CD4-positive, alpha-beta T cell treated with Interleukin-6 for 4 hours (primary cell): ENCODE results near the gene EIF2S2.
A peak's percentile ranks its signal among the peaks of the same experiment; 100 is the strongest.
"Not testable (repeated sequence)": the region's sequence is repeated elsewhere in the genome, so short reads cannot be mapped to it uniquely, and the experiment has no call there.

Source experiments
- DNase-seq: peaks from one replicate; pipeline ENCODE4 v3.0.0-alpha.2; 2020; ENCODE audit warnings: mixed read lengths

EIF2S2 gene, protein sequence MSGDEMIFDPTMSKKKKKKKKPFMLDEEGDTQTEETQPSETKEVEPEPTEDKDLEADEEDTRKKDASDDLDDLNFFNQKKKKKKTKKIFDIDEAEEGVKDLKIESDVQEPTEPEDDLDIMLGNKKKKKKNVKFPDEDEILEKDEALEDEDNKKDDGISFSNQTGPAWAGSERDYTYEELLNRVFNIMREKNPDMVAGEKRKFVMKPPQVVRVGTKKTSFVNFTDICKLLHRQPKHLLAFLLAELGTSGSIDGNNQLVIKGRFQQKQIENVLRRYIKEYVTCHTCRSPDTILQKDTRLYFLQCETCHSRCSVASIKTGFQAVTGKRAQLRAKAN

DNA sequence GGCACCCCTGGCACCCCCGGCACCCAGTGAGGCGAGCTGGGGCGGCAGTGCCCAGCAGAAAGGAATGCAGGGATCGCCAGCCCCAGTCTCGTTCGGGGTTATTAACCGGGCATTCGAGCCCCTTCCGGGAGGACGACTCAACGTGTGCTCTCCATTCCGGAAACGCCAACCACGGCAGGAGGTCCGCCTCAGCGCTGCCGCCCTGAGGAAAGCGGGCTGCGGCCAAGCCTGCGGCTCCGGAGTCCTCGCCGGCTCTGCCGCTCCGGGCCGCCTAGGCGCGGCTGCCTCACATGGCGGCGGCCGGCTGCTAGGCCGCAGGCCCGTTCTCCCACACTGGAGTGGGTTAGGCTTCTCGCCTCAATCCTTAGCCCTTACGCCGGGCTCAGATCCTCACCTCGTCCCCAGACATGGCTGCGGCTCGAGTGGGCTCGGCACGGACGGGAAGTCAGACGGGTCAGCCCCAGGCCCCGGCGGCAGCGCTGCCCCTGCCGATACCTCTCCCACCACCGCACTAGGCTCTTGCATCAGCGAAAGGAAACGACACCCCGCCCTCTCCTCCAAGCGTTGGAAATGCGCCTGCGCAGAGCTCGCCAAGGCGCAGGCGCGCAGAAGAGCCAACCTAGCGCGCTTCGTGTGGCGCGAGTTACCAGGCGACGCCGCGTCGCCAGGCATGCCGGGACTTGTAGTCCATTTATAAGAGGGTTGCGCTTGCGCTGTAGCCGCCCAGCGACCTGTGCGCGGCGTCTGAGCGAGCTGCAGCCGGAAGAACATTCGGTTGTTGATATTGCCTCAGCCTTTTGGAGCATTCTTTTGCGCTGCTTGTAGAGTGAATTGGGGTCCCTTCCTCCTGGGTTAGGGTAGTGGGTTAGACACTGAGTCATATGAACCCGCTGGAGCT is at the start of gene EIF2S2:
Gene EIF2S2, minus strand, starts transcription at position 542 of the 898 bp plus-strand sequence. Its CDS starts 133 bp downstream, at position 409.
- peak; percentile 97 for DNase-seq

DNA sequence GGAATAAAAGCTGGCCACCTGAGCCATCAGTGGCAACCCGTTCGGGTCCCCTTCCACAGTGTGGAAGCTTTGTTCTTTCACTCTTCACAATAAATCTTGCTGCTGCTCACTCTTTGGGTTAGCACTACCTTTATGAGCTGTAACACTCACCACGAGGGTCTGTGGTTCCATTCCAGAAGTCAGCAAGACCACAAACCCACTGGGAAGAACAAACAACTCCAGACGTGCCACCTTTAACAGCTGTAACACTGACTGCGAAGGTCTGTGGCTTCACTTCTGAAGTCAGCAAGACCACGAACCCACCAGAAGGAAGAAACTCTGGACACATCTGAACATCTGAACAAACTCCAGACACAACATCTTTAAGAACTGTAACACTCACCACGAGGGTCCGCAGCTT is 45.7 kb upstream of the EIF2S2 start:
- not testable (repeated sequence) for DNase-seq

DNA sequence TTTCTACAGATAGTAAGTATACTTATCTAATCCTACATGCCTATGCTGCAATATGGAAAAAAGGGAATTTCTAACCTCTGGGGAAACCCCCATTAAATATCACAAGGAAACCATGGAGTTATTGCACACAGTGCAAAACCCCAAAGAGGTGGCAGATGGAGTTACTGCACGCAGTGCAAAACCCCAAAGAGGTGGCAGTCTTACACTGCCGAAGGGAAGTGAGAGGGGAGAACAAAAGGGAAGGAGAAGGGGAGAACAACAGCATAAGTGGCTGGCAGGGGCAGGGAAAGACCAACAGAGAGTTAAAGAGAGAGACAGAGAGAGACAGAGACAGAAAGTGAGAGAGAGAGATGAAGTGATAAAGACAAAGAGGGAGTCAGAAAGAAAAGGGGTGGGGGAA is 43.8 kb upstream of the EIF2S2 start:
- no peak for DNase-seq

DNA sequence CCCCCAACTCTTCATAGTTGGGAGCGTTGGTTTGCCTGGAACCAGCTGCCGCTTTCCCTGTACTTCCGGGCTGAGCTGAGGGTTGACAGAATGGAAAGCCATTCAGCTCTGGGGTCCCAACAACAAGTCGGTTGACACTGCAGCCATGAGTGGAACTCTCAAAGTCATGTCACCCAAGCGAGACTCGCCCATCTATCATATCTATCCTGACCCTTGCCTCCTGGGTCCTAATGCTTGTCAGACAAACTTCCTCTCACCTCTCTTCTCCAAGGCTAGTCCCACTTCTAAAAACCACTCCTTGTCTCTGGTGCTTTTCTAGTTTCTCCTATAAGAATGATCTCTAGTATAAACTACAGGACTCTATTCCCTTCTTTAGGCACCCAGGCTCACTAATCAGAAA is 41.1 kb upstream of the EIF2S2 start:
- DNase-seq = not testable (repeated sequence)

DNA sequence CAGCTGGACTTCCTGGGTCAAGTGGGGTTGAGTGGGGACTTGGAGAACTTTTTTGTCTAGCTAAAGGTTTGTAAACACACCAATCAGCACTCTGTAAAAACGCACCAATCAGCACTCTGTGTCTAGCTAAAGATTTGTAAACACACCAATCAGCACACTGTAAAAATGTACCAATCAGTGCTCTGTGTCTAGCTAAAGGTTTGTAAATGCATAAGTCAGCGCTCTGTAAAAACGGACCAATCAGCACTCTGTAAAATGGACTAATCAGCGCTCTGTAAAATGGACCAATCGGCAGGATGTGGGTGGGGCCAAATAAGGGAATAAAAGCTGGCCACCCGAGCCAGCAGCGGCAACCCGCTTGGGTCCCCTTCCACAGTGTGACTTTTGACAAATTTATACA is 40.0 kb upstream of the EIF2S2 start:
- DNase-seq = not testable (repeated sequence)

DNA sequence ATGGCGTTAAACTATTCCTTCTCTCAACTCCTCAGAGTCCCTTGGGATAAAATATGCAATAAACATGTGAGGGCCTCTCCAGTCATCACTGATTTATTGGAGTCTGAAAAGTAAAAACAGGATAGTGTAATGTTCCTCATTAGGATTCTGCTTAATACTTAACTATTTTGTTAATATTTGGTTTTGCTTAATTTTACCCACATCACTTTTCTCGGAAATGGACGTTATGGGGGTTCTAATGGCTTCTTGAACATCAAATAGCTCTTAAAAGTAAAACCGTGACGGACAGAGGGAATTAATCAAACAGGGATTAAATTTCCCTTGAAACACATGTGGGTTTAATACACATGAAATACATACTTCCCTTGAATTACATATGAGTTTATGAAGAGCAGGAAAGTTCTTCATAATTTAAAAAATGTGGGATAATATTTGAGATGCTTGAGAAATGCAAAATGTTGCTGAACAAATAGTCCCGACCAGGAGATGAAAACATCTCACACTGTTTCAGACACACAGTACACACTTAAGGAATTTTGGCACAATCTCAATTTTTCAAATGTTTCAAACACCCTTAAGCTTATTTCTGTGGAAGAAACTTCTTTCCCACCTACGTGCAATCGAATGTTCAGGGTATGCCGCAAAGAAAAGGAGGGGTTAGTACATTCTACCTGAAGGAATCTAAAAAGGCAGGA is 38.4 kb upstream of the EIF2S2 start:
- no peak for DNase-seq

DNA sequence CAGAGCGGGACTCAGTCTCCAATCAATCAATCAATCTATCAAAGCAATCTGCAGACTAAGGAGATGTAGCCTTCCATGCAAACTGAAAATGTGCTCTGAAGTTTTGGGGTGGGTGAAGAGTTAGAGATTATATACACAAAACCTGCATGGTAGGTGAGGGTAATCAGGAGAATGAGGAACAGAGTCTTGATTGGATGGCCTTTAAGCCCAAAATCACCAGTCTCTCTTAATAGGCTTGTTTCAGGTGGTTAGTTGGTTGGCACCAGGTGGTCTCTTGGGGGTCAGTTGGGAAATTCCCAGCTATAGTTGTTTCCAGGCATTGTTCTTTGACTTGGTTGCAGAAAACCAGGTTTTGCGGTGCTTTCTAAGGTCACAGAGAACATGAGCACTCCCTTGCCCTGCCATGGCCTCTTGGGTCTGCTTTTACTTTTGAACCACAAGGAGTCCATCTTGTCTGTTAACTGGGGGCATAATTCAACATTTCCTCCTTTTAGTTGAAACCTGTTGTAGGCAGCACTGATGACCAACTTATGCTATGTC is 33.3 kb upstream of the EIF2S2 start:
- no peak for DNase-seq

DNA sequence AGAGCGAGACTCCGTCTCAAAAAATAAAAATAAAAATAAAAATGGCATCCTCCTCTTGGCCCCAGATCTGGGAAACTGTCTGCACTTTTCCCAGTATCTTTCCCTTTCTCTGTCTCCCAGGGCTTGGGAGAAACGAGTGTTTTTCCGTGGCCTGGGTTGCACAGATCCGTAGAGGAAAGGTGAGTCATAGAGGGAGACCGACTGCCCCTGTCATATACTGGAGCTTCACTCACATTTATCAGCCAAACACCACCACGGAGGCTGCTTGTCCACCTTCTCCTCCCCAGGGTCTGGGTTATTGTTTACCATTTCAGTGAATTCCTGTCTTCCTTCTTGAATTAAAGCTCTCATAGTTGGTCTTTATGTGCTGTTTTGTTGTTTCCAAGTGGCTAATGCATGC is 31.9 kb upstream of the EIF2S2 start:
- DNase-seq = no peak

DNA sequence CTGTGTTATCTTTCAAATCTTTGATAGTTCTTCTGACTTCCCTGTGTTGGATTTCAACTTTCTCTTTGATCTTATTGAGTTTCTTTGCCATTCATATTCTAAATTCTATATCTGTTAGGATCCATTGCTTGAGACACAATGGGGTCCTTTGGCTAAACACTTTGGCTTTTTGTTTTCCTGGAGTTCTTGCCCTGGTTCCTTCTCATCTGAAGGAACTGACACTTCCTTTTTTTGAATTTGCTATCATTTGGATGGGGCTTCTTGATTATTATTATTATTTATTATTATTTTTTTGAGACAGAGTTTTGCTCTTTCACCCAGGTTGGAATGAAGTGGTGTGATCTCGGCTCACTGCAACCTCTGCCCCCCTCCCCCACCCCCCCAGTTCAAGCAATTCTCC is 30.1 kb upstream of the EIF2S2 start:
- DNase-seq = no peak

DNA sequence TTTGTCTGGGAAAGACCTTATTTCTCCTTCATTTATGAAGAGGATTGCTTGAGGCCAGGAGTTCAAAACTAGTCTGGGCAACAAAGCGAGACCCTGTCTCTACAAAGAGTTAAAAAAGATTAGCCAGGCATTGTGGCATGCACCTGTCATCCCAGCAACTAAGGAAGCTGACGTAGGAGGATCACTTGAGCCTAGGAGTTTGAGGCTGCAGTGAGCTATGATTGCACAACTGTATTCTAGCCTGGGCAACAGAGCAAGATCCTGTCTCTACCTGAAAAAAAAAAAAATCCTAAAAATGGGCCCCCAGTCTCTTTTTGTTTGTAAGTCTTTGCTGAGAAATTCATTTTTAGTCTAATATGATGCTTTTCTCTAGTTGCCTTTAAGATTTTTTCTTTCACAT is 29.2 kb upstream of the EIF2S2 start:
- DNase-seq = no peak

DNA sequence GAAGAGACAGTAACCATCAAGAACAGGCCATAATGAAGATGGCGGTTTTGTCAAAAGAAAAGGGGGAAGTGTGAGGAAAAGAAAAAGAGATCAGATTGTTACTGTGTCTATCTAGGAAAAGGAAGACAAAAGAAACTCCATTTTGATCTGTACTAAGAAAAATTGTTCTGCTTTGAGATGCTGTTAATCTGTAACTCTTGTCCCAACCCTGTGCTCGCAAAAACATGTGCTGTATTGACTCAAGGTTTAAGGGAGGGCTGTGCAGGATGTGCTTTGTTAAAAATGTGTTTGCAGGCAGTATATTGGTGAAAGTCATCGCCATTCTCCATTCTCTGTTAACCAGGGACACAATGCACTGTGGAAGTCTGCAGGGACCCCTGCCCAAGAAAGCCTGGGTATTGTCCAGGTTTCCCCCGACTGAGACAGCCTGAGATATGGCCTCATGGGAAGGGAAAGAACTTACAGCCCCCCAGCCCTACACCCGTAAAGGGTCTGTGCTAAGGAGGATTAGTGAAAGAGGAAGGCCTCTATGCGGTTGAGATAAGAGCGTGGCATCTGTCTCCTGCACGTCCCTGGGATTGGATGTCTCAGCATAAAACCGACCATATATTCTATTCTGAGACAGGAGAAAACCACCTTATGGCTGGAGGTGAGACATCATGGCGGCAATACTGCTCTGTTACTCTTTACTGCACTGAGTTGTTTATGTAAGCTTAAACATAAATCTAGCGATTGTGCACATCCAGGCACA is 23.7 kb upstream of the EIF2S2 start:
- not testable (repeated sequence) for DNase-seq

DNA sequence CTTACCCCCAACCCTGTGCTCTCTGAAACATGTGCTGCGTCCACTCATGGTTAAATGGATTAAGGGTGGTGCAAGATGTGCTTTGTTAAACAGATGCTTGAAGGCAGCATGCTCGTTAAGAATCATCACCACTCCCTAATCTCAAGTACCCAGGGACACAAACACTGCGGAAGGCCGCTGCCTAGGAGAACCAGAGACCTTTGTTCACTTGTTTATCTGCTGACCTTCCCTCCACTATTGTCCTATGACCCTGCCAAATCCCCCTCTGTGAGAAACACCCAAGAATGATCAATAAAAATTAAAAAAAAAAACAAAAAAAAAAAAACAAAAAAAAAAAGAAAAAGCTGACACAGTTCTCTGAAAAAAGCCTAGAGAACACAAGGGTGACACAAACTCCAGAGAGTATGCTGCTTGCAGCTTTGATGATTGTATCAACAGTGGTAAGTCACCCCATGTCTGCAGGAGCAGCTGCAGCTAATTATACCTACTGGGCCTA is 21.4 kb upstream of the EIF2S2 start:
- DNase-seq = not testable (repeated sequence)

DNA sequence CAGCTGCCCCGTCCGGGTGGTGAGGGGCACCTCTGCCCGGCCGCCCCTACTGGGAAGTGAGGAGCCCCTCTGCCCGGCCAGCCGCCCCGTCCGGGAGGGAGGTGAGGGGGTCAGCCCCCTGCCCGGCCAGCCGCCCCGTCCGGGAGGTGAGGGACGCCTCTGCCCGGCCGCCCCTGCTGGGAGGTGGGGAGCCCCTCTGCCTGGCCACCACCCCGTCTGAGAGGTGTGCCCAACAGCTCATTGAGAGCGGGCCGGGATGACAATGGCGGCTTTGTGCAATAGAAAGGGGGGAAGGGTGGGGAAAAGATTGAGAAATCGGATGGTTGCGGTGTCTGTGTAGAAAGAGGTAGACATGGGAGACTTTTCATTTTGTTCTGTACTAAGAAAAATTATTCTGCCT is 20.9 kb upstream of the EIF2S2 start:
- DNase-seq = not testable (repeated sequence)

DNA sequence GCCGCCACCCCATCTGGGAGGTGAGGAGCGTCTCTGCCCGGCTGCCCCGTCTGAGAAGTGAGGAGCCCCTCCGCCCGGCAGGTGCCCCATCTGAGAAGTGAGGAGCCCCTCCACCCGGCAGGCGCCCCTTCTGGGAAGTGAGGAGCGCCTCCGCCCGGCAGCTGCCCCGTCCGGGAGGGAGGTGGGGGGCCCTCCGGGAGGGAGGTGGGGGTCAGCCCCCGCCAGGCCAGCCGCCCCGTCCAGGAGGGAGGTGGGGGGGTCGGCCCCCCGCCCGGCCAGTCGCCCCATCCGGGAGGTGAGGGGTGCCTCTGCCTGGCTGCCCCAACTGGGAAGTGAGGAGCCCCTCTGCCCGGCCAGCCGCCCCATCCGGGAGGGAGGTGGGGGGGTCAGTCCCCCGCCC is 20.4 kb upstream of the EIF2S2 start:
- DNase-seq = not testable (repeated sequence)

DNA sequence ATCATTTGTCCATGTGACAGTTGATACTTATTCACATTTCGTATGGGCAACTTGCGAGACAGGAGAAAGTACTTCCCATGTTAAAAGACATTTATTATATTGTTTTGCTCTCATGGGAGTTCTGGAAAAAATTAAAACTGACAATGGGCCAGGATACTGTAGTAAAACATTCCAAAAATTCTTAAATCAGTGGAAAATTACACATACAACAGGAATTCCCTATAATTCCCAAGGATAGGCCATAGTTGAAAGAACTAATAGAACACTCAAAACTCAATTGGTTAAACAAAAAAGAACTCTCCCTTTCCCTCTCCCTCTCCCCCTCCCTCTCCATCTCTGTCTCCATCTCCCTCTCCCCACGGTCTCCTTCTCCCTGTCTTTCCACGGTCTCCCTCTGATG is 19.4 kb upstream of the EIF2S2 start:
- no peak for DNase-seq

DNA sequence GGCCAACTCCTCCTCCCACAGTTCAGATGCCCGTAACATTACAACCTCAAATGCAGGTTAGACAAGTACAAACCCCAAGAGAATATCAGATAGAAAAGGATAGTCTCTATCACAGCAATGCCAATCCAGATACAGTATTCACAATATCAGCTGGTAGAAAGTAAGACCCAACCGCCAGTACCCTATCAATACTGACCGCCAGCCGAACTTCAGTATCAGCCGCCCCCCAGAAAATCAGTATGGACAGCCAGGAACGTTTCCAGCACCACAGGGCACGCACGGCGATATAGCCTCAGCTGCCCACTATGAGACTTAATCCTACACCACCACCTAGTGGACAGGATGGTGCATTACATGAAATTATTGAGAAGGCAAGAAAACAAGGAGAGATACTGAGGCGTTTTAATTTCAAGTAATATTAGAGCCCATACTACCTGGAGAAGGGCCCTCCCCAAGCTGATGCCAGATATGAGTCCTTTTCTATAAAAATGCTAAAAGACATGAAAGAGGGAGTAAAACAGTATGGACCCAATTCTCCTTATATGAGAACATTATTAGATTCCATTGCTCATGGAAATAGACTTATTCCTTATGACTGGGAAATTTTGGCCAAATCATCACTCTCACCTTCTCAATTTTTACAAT is 17.6 kb upstream of the EIF2S2 start:
- peak; percentile 64 for DNase-seq

DNA sequence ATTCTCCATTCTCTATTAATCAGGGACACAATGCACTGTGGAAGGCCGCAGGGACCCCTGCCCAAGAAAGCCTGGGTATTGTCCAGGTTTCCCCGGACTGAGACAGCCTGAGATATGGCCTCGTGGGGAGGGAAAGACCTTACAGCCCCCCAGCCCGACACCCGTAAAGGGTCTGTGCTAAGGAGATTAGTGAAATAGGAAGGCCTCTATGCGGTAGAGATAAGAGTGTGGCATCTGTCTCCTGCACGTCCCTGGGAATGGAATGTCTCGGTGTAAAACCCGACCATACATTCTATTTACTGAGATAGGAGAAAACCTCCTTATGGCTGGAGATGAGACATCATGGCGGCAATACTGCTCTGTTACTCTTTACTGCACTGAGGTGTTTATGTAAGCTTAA is 15.7 kb upstream of the EIF2S2 start:
- no peak for DNase-seq

DNA sequence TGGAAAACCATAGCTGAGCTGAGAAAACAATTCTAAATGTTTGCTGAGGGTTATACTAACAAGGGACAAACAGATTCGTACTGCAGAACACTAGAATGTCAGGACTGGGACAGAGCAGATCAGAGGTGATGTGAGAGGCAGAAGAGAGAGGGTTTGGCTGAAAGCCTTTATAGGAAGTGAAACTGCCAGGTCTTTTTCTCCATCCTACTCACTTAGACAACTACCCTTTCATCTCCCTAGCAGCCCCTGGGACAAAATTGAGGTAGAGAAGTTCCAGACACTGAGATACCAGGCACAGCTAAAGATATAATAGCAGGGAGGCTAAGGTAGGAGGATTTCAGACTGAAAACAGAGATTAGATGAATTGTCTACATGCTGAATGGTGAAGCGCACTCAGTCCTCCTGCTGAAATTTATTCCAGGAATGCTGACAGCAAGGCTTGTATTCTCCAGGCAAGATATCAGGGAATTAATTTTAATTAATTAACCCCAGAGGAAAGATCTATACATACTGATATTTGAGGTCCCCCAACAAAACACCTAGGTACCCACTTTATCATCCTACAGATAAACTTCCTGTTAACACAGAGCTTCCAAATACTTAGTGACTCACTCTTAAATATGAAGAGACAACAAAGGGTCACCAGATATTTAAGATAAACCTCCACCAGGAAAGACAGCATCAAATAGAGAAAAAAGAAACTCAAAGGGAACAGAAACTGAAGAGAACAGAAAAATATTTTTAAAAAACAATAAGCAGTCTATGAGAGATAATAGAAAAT is 12.6 kb upstream of the EIF2S2 start:
- DNase-seq = no peak

DNA sequence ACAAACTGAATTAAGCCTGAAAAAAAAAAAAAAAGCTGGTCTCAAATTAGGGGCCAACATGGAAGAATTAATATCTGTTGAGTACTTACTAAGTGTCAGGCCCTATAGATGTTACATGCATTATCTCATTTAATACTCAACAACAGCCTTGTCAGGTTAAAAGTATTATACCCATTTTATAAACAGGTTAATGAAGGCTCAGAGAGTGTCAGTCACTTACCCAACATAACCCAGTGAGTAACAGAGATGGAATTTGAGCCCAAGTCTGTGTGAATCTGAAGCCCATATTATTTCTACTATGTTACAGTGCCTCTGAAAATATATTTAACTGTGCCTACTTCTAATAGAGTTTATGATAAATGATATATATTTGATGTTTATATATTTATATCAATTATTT is 11.3 kb upstream of the EIF2S2 start:
- no peak for DNase-seq

DNA sequence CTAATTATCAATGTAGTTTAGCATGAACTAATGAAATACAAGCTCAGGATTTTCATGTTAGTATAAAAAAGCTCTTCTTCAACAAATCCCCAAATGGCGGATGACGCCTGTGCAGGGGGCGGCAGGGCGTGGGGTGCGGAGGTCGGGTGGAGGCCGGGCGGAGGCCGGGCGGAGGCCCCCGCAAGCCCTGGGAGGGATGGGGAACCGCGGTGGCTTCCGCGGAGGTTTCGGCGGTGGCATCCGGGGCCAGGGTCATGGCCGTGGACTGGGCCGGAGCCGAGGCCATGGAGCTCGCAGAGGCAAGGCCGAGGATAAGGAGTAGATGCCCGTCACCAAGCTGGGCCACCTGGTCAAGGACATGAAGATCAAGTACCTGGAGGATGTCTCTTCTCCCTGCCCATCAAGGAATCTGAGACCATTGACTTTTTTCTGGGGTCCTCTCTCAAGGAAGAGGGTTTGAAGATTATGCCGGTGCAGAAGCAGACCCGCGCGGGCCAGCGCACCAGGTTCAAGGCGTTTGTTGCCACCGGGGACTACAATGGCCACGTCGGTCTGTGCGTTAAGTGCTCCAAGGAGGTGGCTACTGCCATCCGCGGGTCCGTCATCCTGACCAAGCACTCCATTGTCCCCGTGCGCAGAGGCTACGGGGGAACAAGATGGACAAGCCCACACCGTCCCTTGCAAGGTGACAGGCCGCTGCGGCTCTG is 10.4 kb upstream of the EIF2S2 start:
- no peak for DNase-seq
